HEK293 (cell line): ENCODE measurements around the gene SPEM3.
"Not testable (repeated sequence)": the region's sequence is repeated elsewhere in the genome, so short reads cannot be mapped to it uniquely, and the experiment has no call there.

Experiments used
- CTCF ChIA-PET: fragments of 350-600 bp; formaldehyde crosslinking; extraction: SDS; loops from one replicate; lab custom pipeline; 2021; ENCODE audit warnings: antibody characterized with exemption; lab: Yijun Ruan, JAX
- POLR2A ChIA-PET: fragments of 300-600 bp; formaldehyde crosslinking; extraction: SDS; loops from one replicate; lab custom pipeline; 2020; ENCODE audit warnings: antibody characterized with exemption, inconsistent platforms; lab: Yijun Ruan, JAX
- H3K27ac ChIP-seq: fragments of 200-500 bp; sonication (Bioruptor generic); 2 replicates; pipeline ENCODE4 v1.5.1; 2014; ENCODE audit warnings: low read depth, low read length, control low read depth, inconsistent platforms; ENCODE audit errors: extremely low read depth
- H3K36me3 ChIP-seq, 2 experiments: fragments of 200-500 bp in 1 of 2; sonication (Bioruptor generic) in 1 of 2; 1 replicate in 1 of 2; 2 replicates in 1 of 2; pipeline ENCODE4 v1.5.1; 2014 to 2017; ENCODE audit warnings: inconsistent platforms in 2 of 2, low read length in 2 of 2; ENCODE audit not compliant: control insufficient read depth in 2 of 2, insufficient read depth in 1 of 2
- H3K4me1 ChIP-seq: fragments of 200-500 bp; sonication (Bioruptor generic); 2 replicates; pipeline ENCODE4 v1.5.1; 2014; ENCODE audit warnings: mild to moderate bottlenecking, low read length, inconsistent platforms; ENCODE audit not compliant: control insufficient read depth, insufficient read depth
- H3K4me3 ChIP-seq: 2 replicates; pipeline ENCODE4 v1.5.1; 2011; ENCODE audit warnings: low read depth, mild to moderate bottlenecking, control low read depth, low read length, moderate library complexity
- H3K9me3 ChIP-seq: fragments of 200-500 bp; sonication (Bioruptor generic); 2 replicates; pipeline ENCODE4 v1.5.1; 2014; ENCODE audit warnings: low read depth, low read length, inconsistent platforms; ENCODE audit not compliant: control insufficient read depth, insufficient read depth
- GLIS1 ChIP-seq: fragments of 450-650 bp; formaldehyde crosslinking; IDR thresholded peaks from 2 replicates; pipeline ENCODE4 v1.5.1; 2016; ENCODE audit warnings: missing biosample characterization, missing genetic modification characterization
- KLF9 ChIP-seq: fragments of 450-650 bp; formaldehyde crosslinking; IDR thresholded peaks from 2 replicates; pipeline ENCODE4 v1.5.1; 2016; ENCODE audit warnings: missing biosample characterization, missing genetic modification characterization, low read depth
- ZBTB17 ChIP-seq: fragments of 450-650 bp; formaldehyde crosslinking; IDR thresholded peaks from 2 replicates; pipeline ENCODE4 v1.5.1; 2016; ENCODE audit warnings: missing biosample characterization, missing genetic modification characterization
- ZEB2 ChIP-seq: fragments of 450-650 bp; formaldehyde crosslinking; IDR thresholded peaks from 2 replicates; pipeline ENCODE4 v1.5.1; 2016; ENCODE audit warnings: missing biosample characterization, missing genetic modification characterization
- ZFP41 ChIP-seq: fragments of 450-650 bp; formaldehyde crosslinking; IDR thresholded peaks from 2 replicates; pipeline ENCODE4 v1.5.1; 2016; ENCODE audit warnings: missing biosample characterization, missing genetic modification characterization, borderline replicate concordance
- ZNF184 ChIP-seq: fragments of 450-650 bp; IDR thresholded peaks from 2 replicates; pipeline ENCODE4 v1.5.1; 2018; ENCODE audit warnings: missing biosample characterization, mild to moderate bottlenecking, missing genetic modification characterization
- ZNF23 ChIP-seq: fragments of 450-650 bp; formaldehyde crosslinking; IDR thresholded peaks from 2 replicates; pipeline ENCODE4 v1.5.1; 2016; ENCODE audit warnings: missing biosample characterization, missing genetic modification characterization, borderline replicate concordance
- ZNF266 ChIP-seq: fragments of 450-650 bp; formaldehyde crosslinking; IDR thresholded peaks from 2 replicates; pipeline ENCODE4 v1.5.1; 2016; ENCODE audit warnings: missing biosample characterization, missing genetic modification characterization, low read depth
- ZNF366 ChIP-seq: fragments of 450-650 bp; formaldehyde crosslinking; conservative IDR thresholded peaks from 2 replicates; pipeline ENCODE4 v1.5.1; 2016; ENCODE audit warnings: missing biosample characterization, missing genetic modification characterization
- ZNF391 ChIP-seq: fragments of 450-650 bp; formaldehyde crosslinking; IDR thresholded peaks from 2 replicates; pipeline ENCODE4 v1.5.1; 2016; ENCODE audit warnings: low read depth, missing biosample characterization, missing genetic modification characterization, borderline replicate concordance
- ZNF549 ChIP-seq: fragments of 450-650 bp; IDR thresholded peaks from 2 replicates; pipeline ENCODE4 v1.5.1; 2018; ENCODE audit warnings: missing biosample characterization, missing genetic modification characterization, mild to moderate bottlenecking, inconsistent platforms, moderate library complexity
- ZNF561 ChIP-seq: fragments of 450-650 bp; IDR thresholded peaks from 2 replicates; pipeline ENCODE4 v1.5.1; 2018; ENCODE audit warnings: missing biosample characterization, missing genetic modification characterization, borderline replicate concordance
- ZNF600 ChIP-seq: fragments of 450-650 bp; formaldehyde crosslinking; IDR thresholded peaks from 2 replicates; pipeline ENCODE4 v1.5.1; 2016; ENCODE audit warnings: missing biosample characterization, missing genetic modification characterization
- ZNF621 ChIP-seq: fragments of 450-650 bp; formaldehyde crosslinking; IDR thresholded peaks from 2 replicates; pipeline ENCODE4 v1.5.1; 2017; ENCODE audit warnings: missing biosample characterization, missing genetic modification characterization
- ZNF843 ChIP-seq: fragments of 450-650 bp; formaldehyde crosslinking; IDR thresholded peaks from 2 replicates; pipeline ENCODE4 v1.5.1; 2016; ENCODE audit warnings: missing biosample characterization, missing genetic modification characterization
- ZXDB ChIP-seq: fragments of 450-650 bp; formaldehyde crosslinking; IDR thresholded peaks from 2 replicates; pipeline ENCODE4 v1.5.1; 2016; ENCODE audit warnings: missing biosample characterization, missing genetic modification characterization
- TF ChIP-seq, protein P1 (sequence below): IDR thresholded peaks from 2 replicates; pipeline ENCODE4 v1.6.1; 2011; ENCODE audit warnings: mild to moderate bottlenecking, low read depth, low read length, borderline replicate concordance

Gene SPEM3

DNA sequence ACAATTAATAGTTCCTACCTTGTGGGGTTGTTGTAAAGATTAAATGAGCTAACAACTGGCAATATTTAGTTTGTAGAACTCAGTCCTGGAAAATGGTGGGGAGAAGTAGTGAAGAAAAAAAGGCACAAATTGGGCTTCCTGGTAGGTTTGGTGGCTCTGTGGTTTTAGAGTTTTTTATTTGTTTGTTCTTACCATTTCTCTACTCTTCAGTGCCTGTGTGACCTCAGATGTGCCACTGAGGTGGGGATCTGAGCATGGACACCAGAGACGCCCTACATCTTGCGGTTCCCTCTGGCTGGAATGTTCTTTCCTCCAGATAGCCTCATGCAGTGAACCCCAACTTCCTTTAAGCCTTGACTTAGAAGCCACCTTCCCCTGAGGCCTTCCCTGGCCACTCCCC, 43.1 kb downstream of the SPEM3 start:
- POLR2A ChIA-PET, result interaction anchor here (1.7 to 2.0 kb wide), 2 partner anchors 13 to 25 kb away, joined by 3 to 8 read pairs; partner anchors contain the start of gene POLR2A
- Histone ChIP-seq H3K4me1 (peaks cover 8% of the 10 kb centered on the region), H3K4me3 (no peak overlapping the region), H3K9me3 (no peaks in the 10 kb centered on the region), H3K36me3 (peaks cover 0 to 8% of the 10 kb centered on the region in 2 experiments; a peak in 2 of 3 replicates), H3K27ac (peak overlapping the region; percentile 17; the same call in 1 of the 2 replicates)
- CTCF ChIA-PET, result interaction anchor here (1.0 to 1.7 kb wide), 3 partner anchors 8 to 89 kb away, joined by 3 to 6 read pairs (median 5); partner anchors contain the start of gene ZBTB4
- no peak for TF ChIP-seq ZNF561 (tag by site-specific recombination)
- no peak for TF ChIP-seq ZNF843 (tag by site-specific recombination)
- TF ChIP-seq ZNF23 (tag by site-specific recombination), result no peak

DNA sequence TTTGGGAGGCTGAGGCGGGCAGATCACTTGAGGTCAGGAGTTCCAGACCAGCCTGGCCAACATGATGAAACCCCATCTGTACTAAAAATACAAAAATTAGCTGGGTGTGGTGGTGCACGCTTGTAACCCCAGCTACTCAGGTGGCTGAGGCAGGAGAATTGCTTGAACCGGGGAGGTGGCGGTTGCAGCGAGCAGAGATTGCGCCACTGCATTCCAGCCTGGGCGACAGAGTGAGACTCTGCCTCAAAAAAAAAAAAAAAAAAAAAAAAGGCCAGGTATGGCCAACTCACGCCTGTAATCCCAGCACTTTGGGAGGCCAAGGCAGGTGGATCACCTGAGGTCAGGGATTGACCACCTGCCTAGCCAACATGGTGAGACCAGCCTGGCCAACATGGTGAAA, 46.1 kb downstream of the SPEM3 start:
- CTCF ChIA-PET, result interaction anchor here (2.8 kb wide), 1 partner anchor 38 kb away, joined by 12 read pairs; no protein-coding TSS in a partner anchor
- H3K36me3 ChIP-seq, H3K4me3 ChIP-seq: not testable (repeated sequence)
- peak; percentile 46; the same call in 1 of the 2 replicates for TF ChIP-seq ZEB2 (tag by site-specific recombination)
- TF ChIP-seq, all 188 proteins: peak for 1; not testable (repeated sequence) for 187
- H3K4me1 ChIP-seq, result peaks cover 14% of the 10 kb centered on the region
- not testable (repeated sequence) for H3K27ac ChIP-seq, H3K9me3 ChIP-seq
- POLR2A ChIA-PET, result interaction anchor here (0.7 to 2.4 kb wide), 4 partner anchors 10 to 210 kb away, joined by 6 to 19 read pairs (median 7); partner anchors contain the start of genes NEURL4 and POLR2A

DNA sequence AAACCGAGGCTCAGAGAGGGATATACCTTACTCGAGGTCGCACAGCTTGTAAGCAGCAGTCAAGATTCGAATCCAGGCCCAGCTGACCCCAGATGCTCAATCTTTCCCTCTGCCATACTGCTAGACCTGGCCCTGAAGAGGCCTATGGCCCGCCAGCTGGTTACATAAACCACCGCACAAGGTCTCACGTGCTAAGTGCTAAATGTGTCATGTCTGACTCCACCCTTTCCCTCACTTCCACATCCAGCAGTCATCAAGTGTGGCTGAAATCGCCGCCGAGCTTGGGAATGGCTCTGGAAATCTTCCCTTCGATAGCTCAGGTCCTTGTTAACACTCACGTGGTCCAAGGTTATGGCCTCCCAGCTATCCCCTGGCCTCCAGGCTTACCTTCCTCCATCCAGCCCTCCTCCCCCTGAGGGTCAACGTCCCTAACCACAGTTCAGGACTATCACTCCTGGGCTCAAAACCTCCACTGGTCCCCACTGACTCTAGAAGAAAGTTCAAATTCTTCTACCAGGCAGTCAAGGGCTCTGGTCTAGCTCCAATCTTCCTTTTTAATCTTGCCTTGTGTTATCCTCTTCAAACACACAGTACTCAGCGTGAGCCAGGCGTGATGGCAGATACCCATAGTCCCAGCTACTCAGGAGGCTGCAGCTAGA, 47.2 kb downstream of the SPEM3 start:
- POLR2A ChIA-PET, result interaction anchor here (1.2 to 2.4 kb wide), 5 partner anchors 9 to 147 kb away, joined by 4 to 19 read pairs (median 7); partner anchors contain the start of genes NEURL4, POLR2A and TMEM256
- Histone ChIP-seq H3K36me3 (no peaks in the 10 kb centered on the region; a peak in 1 of 3 replicates), H3K27ac (no peak overlapping the region), H3K9me3 (no peaks in the 10 kb centered on the region), H3K4me3 (no peak overlapping the region), H3K4me1 (peaks cover 18% of the 10 kb centered on the region)
- CTCF ChIA-PET, result interaction anchor here (0.6 to 2.8 kb wide), 5 partner anchors 30 to 139 kb away, joined by 3 to 12 read pairs (median 6); no protein-coding TSS in a partner anchor
- TF ChIP-seq, protein P1, sequence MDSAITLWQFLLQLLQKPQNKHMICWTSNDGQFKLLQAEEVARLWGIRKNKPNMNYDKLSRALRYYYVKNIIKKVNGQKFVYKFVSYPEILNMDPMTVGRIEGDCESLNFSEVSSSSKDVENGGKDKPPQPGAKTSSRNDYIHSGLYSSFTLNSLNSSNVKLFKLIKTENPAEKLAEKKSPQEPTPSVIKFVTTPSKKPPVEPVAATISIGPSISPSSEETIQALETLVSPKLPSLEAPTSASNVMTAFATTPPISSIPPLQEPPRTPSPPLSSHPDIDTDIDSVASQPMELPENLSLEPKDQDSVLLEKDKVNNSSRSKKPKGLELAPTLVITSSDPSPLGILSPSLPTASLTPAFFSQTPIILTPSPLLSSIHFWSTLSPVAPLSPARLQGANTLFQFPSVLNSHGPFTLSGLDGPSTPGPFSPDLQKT, result no peak
- no peak for TF ChIP-seq ZNF184 (tag by site-specific recombination)
- TF ChIP-seq ZNF266 (tag by site-specific recombination), result no peak
- TF ChIP-seq ZFP41 (tag by site-specific recombination), result no peak
- no peak for TF ChIP-seq ZXDB (tag by site-specific recombination)
- TF ChIP-seq ZNF391 (tag by site-specific recombination), result no peak

DNA sequence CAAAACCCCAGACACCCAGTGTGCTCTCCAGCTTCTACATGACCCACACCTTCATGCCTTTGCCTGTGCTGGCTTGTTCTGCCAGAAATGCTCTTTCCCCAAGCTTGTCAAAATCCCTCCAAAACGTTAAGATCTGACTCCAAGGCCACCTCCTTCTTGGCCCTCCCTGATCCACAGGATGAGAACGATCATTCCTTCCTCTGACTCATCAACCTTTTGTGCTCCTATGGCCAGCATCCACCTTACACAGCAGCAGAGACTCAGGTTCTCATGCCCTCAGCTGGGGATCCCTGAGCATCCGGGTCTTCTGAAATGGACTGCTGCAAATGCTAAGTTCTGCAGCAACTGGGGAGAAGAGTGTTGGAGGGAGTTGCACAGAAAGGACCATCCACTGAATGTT, 47.8 kb downstream of the SPEM3 start:
- ChIA-PET CTCF (interaction anchor here (0.5 to 2.8 kb wide), 6 partner anchors 31 to 158 kb away, joined by 3 to 12 read pairs (median 6); no protein-coding TSS in a partner anchor), POLR2A (interaction anchor here (0.6 to 2.4 kb wide), 6 partner anchors 9 to 147 kb away, joined by 3 to 19 read pairs (median 6); partner anchors contain the start of genes NEURL4, POLR2A and TMEM256)
- Histone ChIP-seq H3K4me1 (peaks cover 18% of the 10 kb centered on the region), H3K4me3 (no peak overlapping the region), H3K27ac (peak overlapping the region; percentile 25; the same call in 1 of the 2 replicates), H3K9me3 (no peaks in the 10 kb centered on the region), H3K36me3 (no peaks in the 10 kb centered on the region; a peak in 1 of 3 replicates)
- TF ChIP-seq ZNF549 (tag by site-specific recombination), result no peak
- 0 out of 2 replicates have a peak, but pooled peaks have one; percentile 23 for TF ChIP-seq GLIS1 (tag by site-specific recombination)
- TF ChIP-seq ZBTB17 (tag by site-specific recombination), result peak; percentile 83
- peak; percentile 28; the same call in 1 of the 2 replicates for TF ChIP-seq ZNF366
- TF ChIP-seq KLF9 (tag by site-specific recombination), result no peak
- no peak for TF ChIP-seq ZNF621
- peak; percentile 74 for TF ChIP-seq ZNF600 (tag by site-specific recombination)
